SK-N-SH (cell line): Measurements from ENCODE around the gene C3orf20. TPM values are rescaled to one million over a fixed set of nuclear protein-coding genes. Genes with fewer than 3 reads are reported as not detected.

Experiments
- CTCF ChIA-PET: fragments of 300-600, 350-600 bp; formaldehyde crosslinking; extraction: SDS; loops from one replicate; lab custom pipeline; 2021; lab: Yijun Ruan, JAX
- POLR2A ChIA-PET: fragments of 350-600 bp; sonication (Branson Sonifier 250); formaldehyde crosslinking; extraction: SDS; loops from one replicate; lab custom pipeline; 2020; ENCODE audit warnings: antibody characterized with exemption, inconsistent platforms; lab: Yijun Ruan, JAX
- DNase-seq: peaks from one replicate; pipeline ENCODE4 v3.0.0; 2012
- H2AFZ ChIP-seq: fragments of 200-600 bp; sonication (generic); 2 replicates; pipeline ENCODE4 v1.8.1; 2016; ENCODE audit warnings: antibody characterized with exemption, mild to moderate bottlenecking, low read depth
- H3F3A ChIP-seq: fragments of 200-600 bp; sonication (generic); replicated peaks from 2 replicates; pipeline ENCODE3; 2016; ENCODE audit warnings: antibody characterized with exemption, mild to moderate bottlenecking; ENCODE audit not compliant: insufficient read depth
- H3K27ac ChIP-seq, 2 experiments: fragments of 200-500 bp in 1 of 2; fragments of 200-600 bp in 1 of 2; sonication (Bioruptor generic) in 1 of 2; sonication (generic), shearing (Covaris generic) in 1 of 2; 2 replicates each; pipeline versions ENCODE4 v1.5.1 to v1.6.1; 2014 to 2016; ENCODE audit warnings: low read depth in 2 of 2, inconsistent platforms in 1 of 2, low read length in 1 of 2, mild to moderate bottlenecking in 1 of 2, mixed read lengths in 1 of 2
- H3K27me3 ChIP-seq: fragments of 200-600 bp; sonication (generic), shearing (Covaris generic); 2 replicates; pipeline ENCODE4 v1.6.1; 2016; ENCODE audit warnings: mixed run types; ENCODE audit not compliant: insufficient read depth
- H3K36me3 ChIP-seq, 2 experiments: fragments of 200-500 bp in 1 of 2; fragments of 200-600 bp in 1 of 2; sonication (Bioruptor generic) in 1 of 2; sonication (generic) in 1 of 2; replicated peaks in 1 of 2; 2 replicates each; pipeline versions ENCODE3 to v1.5.1; 2014 to 2016; ENCODE audit warnings: low read length in 1 of 2, mild to moderate bottlenecking in 1 of 2; ENCODE audit not compliant: insufficient read depth in 2 of 2, control insufficient read depth in 1 of 2
- H3K4me1 ChIP-seq, 2 experiments: fragments of 200-500 bp in 1 of 2; fragments of 200-600 bp in 1 of 2; sonication (Bioruptor generic) in 1 of 2; sonication (generic), shearing (Covaris generic) in 1 of 2; 2 replicates each; pipeline versions ENCODE4 v1.5.1 to v1.6.1; 2014 to 2016; ENCODE audit warnings: low read depth in 1 of 2, low read length in 1 of 2, mixed run types in 1 of 2; ENCODE audit not compliant: insufficient read depth in 2 of 2, control insufficient read depth in 1 of 2
- H3K4me2 ChIP-seq: fragments of 200-600 bp; sonication (generic), shearing (Covaris generic); 2 replicates; pipeline ENCODE4 v1.6.1; 2017; ENCODE audit warnings: mixed run types
- H3K4me3 ChIP-seq, 2 experiments: fragments of 200-500 bp in 1 of 2; fragments of 200-600 bp in 1 of 2; sonication (Bioruptor generic) in 1 of 2; sonication (generic), shearing (Covaris generic) in 1 of 2; 2 replicates each; pipeline versions ENCODE4 v1.5.1 to v1.8.1; 2014 to 2016; ENCODE audit warnings: low read depth in 2 of 2, inconsistent platforms in 1 of 2, low read length in 1 of 2, mild to moderate bottlenecking in 1 of 2, mixed read lengths in 1 of 2, moderate library complexity in 1 of 2
- H3K79me2 ChIP-seq: fragments of 200-600 bp; sonication (generic); 2 replicates; pipeline ENCODE4 v1.8.1; 2017; ENCODE audit warnings: mild to moderate bottlenecking; ENCODE audit not compliant: insufficient read depth
- H3K9ac ChIP-seq: fragments of 200-600 bp; sonication (generic); 2 replicates; pipeline ENCODE4 v1.6.1; 2017; ENCODE audit warnings: mixed run types
- H3K9me2 ChIP-seq: fragments of 200-600 bp; sonication (generic); 2 replicates; pipeline ENCODE4 v1.6.1; 2017; ENCODE audit warnings: mixed run types
- H3K9me3 ChIP-seq: fragments of 200-600 bp; sonication (generic); 2 replicates; pipeline ENCODE4 v1.6.1; 2017; ENCODE audit warnings: mixed run types, mild to moderate bottlenecking, moderate library complexity
- H4K20me1 ChIP-seq: fragments of 200-600 bp; sonication (generic); 2 replicates; pipeline ENCODE4 v1.6.1; 2017; ENCODE audit warnings: mild to moderate bottlenecking, mixed run types; ENCODE audit not compliant: insufficient read depth
- CTCF ChIP-seq: fragments of 200-600 bp; sonication (generic); IDR thresholded peaks from 2 replicates; pipeline ENCODE4 v1.6.1; 2017; ENCODE audit warnings: antibody characterized with exemption, mild to moderate bottlenecking, moderate library complexity
- ELF1 ChIP-seq: IDR thresholded peaks from 2 replicates; pipeline ENCODE4 v1.4.0; 2012
- EP300 ChIP-seq, 2 experiments: IDR thresholded peaks; 2 replicates each; pipeline versions ENCODE4 v1.4.0 to v1.6.1; 2012; ENCODE audit warnings: borderline replicate concordance in 1 of 2, low read depth in 1 of 2, low read length in 1 of 2
- EZH2phosphoT487 ChIP-seq: fragments of 200-600 bp; sonication (generic); IDR thresholded peaks from 2 replicates; pipeline ENCODE4 v1.6.1; 2017; ENCODE audit warnings: low read depth, mixed run types, mild to moderate bottlenecking, antibody characterized with exemption, moderate library complexity, borderline replicate concordance
- FOSL2 ChIP-seq: IDR thresholded peaks from 2 replicates; pipeline ENCODE4 v1.4.0; 2012; ENCODE audit warnings: low read depth, mild to moderate bottlenecking, moderate library complexity, borderline replicate concordance
- GATA2 ChIP-seq: sonication (generic); formaldehyde crosslinking; IDR thresholded peaks from 2 replicates; pipeline ENCODE4 v1.5.0; 2020; ENCODE audit warnings: mild to moderate bottlenecking, missing genetic modification reagents
- JUND ChIP-seq: IDR thresholded peaks from 2 replicates; pipeline ENCODE4 v1.4.0; 2012
- MEF2A ChIP-seq: IDR thresholded peaks from 2 replicates; pipeline ENCODE4 v1.4.0; 2012; ENCODE audit warnings: low read depth, borderline replicate concordance
- MXI1 ChIP-seq: IDR thresholded peaks from 2 replicates; pipeline ENCODE4 v1.6.1; 2012; ENCODE audit warnings: mild to moderate bottlenecking, low read depth, low read length, improper control_type of control experiment
- PBX3 ChIP-seq: IDR thresholded peaks from 2 replicates; pipeline ENCODE4; 2012
- RAD21 ChIP-seq: IDR thresholded peaks from 2 replicates; pipeline ENCODE4 v1.6.1; 2012; ENCODE audit warnings: mild to moderate bottlenecking, low read length
- RCOR1 ChIP-seq: fragments of 150-350 bp; IDR thresholded peaks from 2 replicates; pipeline ENCODE4 v1.6.1; 2017; ENCODE audit warnings: antibody characterized with exemption, low read length
- TAF1 ChIP-seq: IDR thresholded peaks from 2 replicates; pipeline ENCODE4 v1.6.1; 2012; ENCODE audit warnings: low read depth, mild to moderate bottlenecking, low read length, moderate library complexity, borderline replicate concordance
- USF1 ChIP-seq: IDR thresholded peaks from 2 replicates; pipeline ENCODE4 v1.4.0; 2012; ENCODE audit warnings: low read depth, borderline replicate concordance
- YY1 ChIP-seq: IDR thresholded peaks from 2 replicates; pipeline ENCODE4 v1.4.0; 2012; ENCODE audit warnings: low read depth, mild to moderate bottlenecking
- ZBTB33 ChIP-seq: IDR thresholded peaks from 2 replicates; pipeline ENCODE4 v1.4.0; 2012; ENCODE audit warnings: low read depth, borderline replicate concordance
- WGBS: methylation state at CpG from one replicate; pipeline ENCODE4 v1.1.6; 2017; ENCODE audit warnings: low lambda C conversion rate; 5-methylcytosine and 5-hydroxymethylcytosine counted together
- polyA plus RNA-seq, 3 experiments: library from polyadenylated mRNA; depleted of rRNA; stranded (reverse); fragments of >200 nt; gene quantifications; 2 replicates each; pipeline ENCODE4 v1.2.3, GENCODE V29; 2012

C3orf20 gene
- polyA plus RNA-seq, 1 of the 3 experiments (the other 2 are of a cell fraction): not detected

- POLR2A ChIA-PET: no interaction called here
- Histone ChIP-seq H3K4me2 (no peak overlapping the region), H3K27ac (no peak overlapping the region), H3K9ac (no peak overlapping the region), H2AFZ (no peak overlapping the region), H4K20me1 (no peaks in the 10 kb centered on the region), H3K9me3 (no peaks in the 10 kb centered on the region), H3K9me2 (no peaks in the 10 kb centered on the region), H3K79me2 (no peaks in the 10 kb centered on the region), H3F3A (no peaks in the 10 kb centered on the region), H3K4me3 (no peak overlapping the region), H3K27me3 (no peaks in the 10 kb centered on the region), H3K4me1 (peaks cover 0 to 2% of the 10 kb centered on the region in 2 experiments; a peak in 1 of 4 replicates), H3K36me3 (no peaks in the 10 kb centered on the region)
- DNase-seq: peak; percentile 14
- 64% methylated on average over 9 of the region's 9 CpGs for WGBS
- CTCF ChIA-PET: interaction anchor here (0.7 to 2.5 kb wide), 6 partner anchors 15 to 153 kb away, joined by 3 to 9 read pairs (median 5); no protein-coding TSS in a partner anchor
- TF ChIP-seq CTCF (no peak), GATA2 (no peak), MEF2A (no peak), MXI1 (no peak), EZH2phosphoT487 (no peak), ZBTB33 (no peak), EP300 (IDR thresholded peaks at IDR 0.05; ENCODE audit: borderline replicate concordance in 1 of 2, low read depth in 1 of 2, low read length in 1 of 2) (no peak)
These were observed 86.3 kb downstream of the C3orf20 start for GRCh38 chr3:14761121-14761672.

- no peak overlapping the region for H3K9ac ChIP-seq
- H4K20me1 ChIP-seq: no peaks in the 10 kb centered on the region
- H3K9me3 ChIP-seq: no peaks in the 10 kb centered on the region
- H3K36me3 ChIP-seq: no peaks in the 10 kb centered on the region
- no peak for DNase-seq
- H2AFZ ChIP-seq: no peak overlapping the region
- H3K4me2 ChIP-seq: no peak overlapping the region
- WGBS: 92% methylated on average over 2 of the region's 2 CpGs
- POLR2A ChIA-PET: no interaction called here
- no peaks in the 10 kb centered on the region for H3K9me2 ChIP-seq
- no peak overlapping the region for H3K27ac ChIP-seq
- H3K4me3 ChIP-seq: no peak overlapping the region
- no peaks in the 10 kb centered on the region for H3K27me3 ChIP-seq
- CTCF ChIA-PET: interaction anchor here (1.0 to 2.5 kb wide), 4 partner anchors 19 to 153 kb away, joined by 4 to 9 read pairs (median 6); no protein-coding TSS in a partner anchor
- H3K4me1 ChIP-seq: peaks cover 0 to 6% of the 10 kb centered on the region in 2 experiments; a peak in 1 of 4 replicates
- no peaks in the 10 kb centered on the region for H3K79me2 ChIP-seq
- H3F3A ChIP-seq: no peaks in the 10 kb centered on the region
- no peak for TF ChIP-seq USF1
- no peak for TF ChIP-seq JUND
- TF ChIP-seq ZBTB33: no peak
- TF ChIP-seq RCOR1: no peak
- no peak for TF ChIP-seq PBX3
- no peak for TF ChIP-seq YY1
- no peak for TF ChIP-seq RAD21
- TF ChIP-seq ELF1: no peak
- no peak for TF ChIP-seq FOSL2
- no peak for TF ChIP-seq MXI1
- TF ChIP-seq TAF1: no peak
- TF ChIP-seq GATA2: no peak
- no peak for TF ChIP-seq MEF2A
- TF ChIP-seq CTCF: no peak
These were observed 86.9 kb downstream of the C3orf20 start for GRCh38 chr3:14761866-14762265.
